T-helper 2 cell treated with Interferon-gamma antibody and Interleukin-4, amounts not matched to agents 5 μg/mL and 100 μg/mL, for 36 hours (primary cell): ENCODE data around the gene PTGER2.
A peak's percentile ranks its signal among the peaks of the same experiment; 100 is the strongest.

ENCODE experiments used
- DNase-seq: peaks from one replicate; pipeline ENCODE4 v3.0.0; 2021; ENCODE audit warnings: low spot score
- H3K27ac Mint-ChIP-seq: one replicate; pipeline ENCODE4 v1.8.0; 2021; ENCODE audit warnings: mild to moderate bottlenecking, mixed read lengths
- H3K27me3 Mint-ChIP-seq: one replicate; pipeline ENCODE4 v1.8.0; 2021; ENCODE audit warnings: low read depth, mixed read lengths
- H3K36me3 Mint-ChIP-seq: one replicate; pipeline ENCODE4 v1.8.0; 2021; ENCODE audit warnings: low read depth, mixed read lengths
- H3K4me1 Mint-ChIP-seq: one replicate; pipeline ENCODE4 v1.8.0; 2021; ENCODE audit warnings: low read depth, mixed read lengths
- H3K4me3 Mint-ChIP-seq: one replicate; pipeline ENCODE4 v1.8.0; 2022; ENCODE audit warnings: mild to moderate bottlenecking, moderate library complexity, mixed read lengths
- H3K9me3 Mint-ChIP-seq: one replicate; pipeline ENCODE4 v1.8.0; 2021; ENCODE audit warnings: mixed read lengths

Gene PTGER2

GRCh38 chr14:52354242-52354641 is 40.1 kb downstream of the PTGER2 start:
- peaks cover 64% of the 10 kb centered on the region for H3K4me1 Mint-ChIP-seq
- peak overlapping the region; percentile 28 for H3K4me3 Mint-ChIP-seq
- no peak for DNase-seq
- H3K27me3 Mint-ChIP-seq = peaks cover 3% of the 10 kb centered on the region
- peaks cover 8% of the 10 kb centered on the region for H3K9me3 Mint-ChIP-seq
- H3K27ac Mint-ChIP-seq = peak overlapping the region; percentile 78
- H3K36me3 Mint-ChIP-seq = peaks cover 30% of the 10 kb centered on the region

GRCh38 chr14:52355016-52355431 is 40.9 kb downstream of the PTGER2 start:
- DNase-seq = no peak
- H3K4me1 Mint-ChIP-seq = peaks cover 59% of the 10 kb centered on the region
- H3K27me3 Mint-ChIP-seq = peaks cover 3% of the 10 kb centered on the region
- peaks cover 24% of the 10 kb centered on the region for H3K36me3 Mint-ChIP-seq
- peaks cover 8% of the 10 kb centered on the region for H3K9me3 Mint-ChIP-seq
- peak overlapping the region; percentile 78 for H3K27ac Mint-ChIP-seq
- peak overlapping the region; percentile 72 for H3K4me3 Mint-ChIP-seq

GRCh38 chr14:52355526-52355925 is 41.4 kb downstream of the PTGER2 start:
- peaks cover 8% of the 10 kb centered on the region for H3K9me3 Mint-ChIP-seq
- H3K4me1 Mint-ChIP-seq = peaks cover 57% of the 10 kb centered on the region
- H3K36me3 Mint-ChIP-seq = peaks cover 19% of the 10 kb centered on the region
- peaks cover 3% of the 10 kb centered on the region for H3K27me3 Mint-ChIP-seq
- no peak for DNase-seq
- H3K27ac Mint-ChIP-seq = peak overlapping the region; percentile 78
- H3K4me3 Mint-ChIP-seq = peak overlapping the region; percentile 72

- H3K27ac Mint-ChIP-seq = no peak overlapping the region
- peaks cover 8% of the 10 kb centered on the region for H3K9me3 Mint-ChIP-seq
- no peak for DNase-seq
- peaks cover 56% of the 10 kb centered on the region for H3K4me1 Mint-ChIP-seq
- peaks cover 18% of the 10 kb centered on the region for H3K36me3 Mint-ChIP-seq
- H3K27me3 Mint-ChIP-seq = peaks cover 3% of the 10 kb centered on the region
- H3K4me3 Mint-ChIP-seq = no peak overlapping the region
These were observed 41.9 kb downstream of the PTGER2 start for GRCh38 chr14:52356025-52356424.

GRCh38 chr14:52360831-52361230 is 46.7 kb downstream of the PTGER2 start:
- no peak overlapping the region for H3K4me3 Mint-ChIP-seq
- peaks cover 20% of the 10 kb centered on the region for H3K4me1 Mint-ChIP-seq

GRCh38 chr14:52363041-52363704 is 49.1 kb downstream of the PTGER2 start:
- peaks cover 3% of the 10 kb centered on the region for H3K27me3 Mint-ChIP-seq
- no peak overlapping the region for H3K4me3 Mint-ChIP-seq
- no peak for DNase-seq
- peaks cover 3% of the 10 kb centered on the region for H3K9me3 Mint-ChIP-seq
- H3K27ac Mint-ChIP-seq = no peak overlapping the region
- H3K36me3 Mint-ChIP-seq = no peaks in the 10 kb centered on the region
- H3K4me1 Mint-ChIP-seq = peaks cover 13% of the 10 kb centered on the region

More at GRCh38 chr14:52360831-52361230, 46.7 kb downstream of the PTGER2 start:
- Mint-ChIP-seq H3K27ac (no peak overlapping the region), H3K36me3 (peaks cover 1% of the 10 kb centered on the region), H3K27me3 (peaks cover 3% of the 10 kb centered on the region), H3K9me3 (peaks cover 3% of the 10 kb centered on the region)
- DNase-seq = no peak

- Mint-ChIP-seq H3K4me1 (peaks cover 13% of the 10 kb centered on the region), H3K27ac (no peak overlapping the region), H3K36me3 (no peaks in the 10 kb centered on the region), H3K27me3 (peaks cover 3% of the 10 kb centered on the region), H3K9me3 (peaks cover 3% of the 10 kb centered on the region), H3K4me3 (no peak overlapping the region)
- DNase-seq = no peak
These were observed 49.8 kb downstream of the PTGER2 start for GRCh38 chr14:52363961-52364360.

GRCh38 chr14:52365071-52365470 is 51.0 kb downstream of the PTGER2 start:
- H3K36me3 Mint-ChIP-seq = no peaks in the 10 kb centered on the region
- H3K27me3 Mint-ChIP-seq = no peaks in the 10 kb centered on the region
- no peak overlapping the region for H3K4me3 Mint-ChIP-seq
- H3K4me1 Mint-ChIP-seq = peaks cover 10% of the 10 kb centered on the region
- H3K9me3 Mint-ChIP-seq = peaks cover 3% of the 10 kb centered on the region
- no peak for DNase-seq
- H3K27ac Mint-ChIP-seq = no peak overlapping the region

GRCh38 chr14:52366796-52367315 is 52.7 kb downstream of the PTGER2 start:
- H3K4me3 Mint-ChIP-seq = no peak overlapping the region
- DNase-seq = no peak
- H3K27ac Mint-ChIP-seq = no peak overlapping the region
- no peaks in the 10 kb centered on the region for H3K27me3 Mint-ChIP-seq
- H3K9me3 Mint-ChIP-seq = peaks cover 3% of the 10 kb centered on the region
- no peaks in the 10 kb centered on the region for H3K36me3 Mint-ChIP-seq
- peaks cover 5% of the 10 kb centered on the region for H3K4me1 Mint-ChIP-seq

- DNase-seq = no peak
These were observed 55.2 kb downstream of the PTGER2 start for GRCh38 chr14:52369305-52369801.

GRCh38 chr14:52370406-52370935 is 56.4 kb downstream of the PTGER2 start:
- Mint-ChIP-seq H3K27ac (no peak overlapping the region), H3K4me3 (no peak overlapping the region), H3K36me3 (peaks cover 16% of the 10 kb centered on the region), H3K9me3 (peaks cover 21% of the 10 kb centered on the region), H3K4me1 (peaks cover 14% of the 10 kb centered on the region), H3K27me3 (no peaks in the 10 kb centered on the region)
- no peak for DNase-seq

More at GRCh38 chr14:52369305-52369801, 55.2 kb downstream of the PTGER2 start:
- peaks cover 12% of the 10 kb centered on the region for H3K9me3 Mint-ChIP-seq
- no peak overlapping the region for H3K27ac Mint-ChIP-seq
- peaks cover 8% of the 10 kb centered on the region for H3K4me1 Mint-ChIP-seq
- no peak overlapping the region for H3K4me3 Mint-ChIP-seq
- H3K27me3 Mint-ChIP-seq = no peaks in the 10 kb centered on the region
- peaks cover 9% of the 10 kb centered on the region for H3K36me3 Mint-ChIP-seq

- no peak overlapping the region for H3K27ac Mint-ChIP-seq
- peaks cover 36% of the 10 kb centered on the region for H3K36me3 Mint-ChIP-seq
- DNase-seq = no peak
- H3K27me3 Mint-ChIP-seq = no peaks in the 10 kb centered on the region
- H3K4me1 Mint-ChIP-seq = peaks cover 32% of the 10 kb centered on the region
- H3K4me3 Mint-ChIP-seq = no peak overlapping the region
- peaks cover 58% of the 10 kb centered on the region for H3K9me3 Mint-ChIP-seq
These were observed 63.8 kb downstream of the PTGER2 start for GRCh38 chr14:52377940-52378339.
